Measurements from ENCODE around the gene HCST. TPM values are rescaled to one million over a fixed set of nuclear protein-coding genes. Genes with fewer than 3 reads are reported as not detected.

Gene HCST
- total RNA-seq, 1 experiment from 2014 or later, result not detected

DNA sequence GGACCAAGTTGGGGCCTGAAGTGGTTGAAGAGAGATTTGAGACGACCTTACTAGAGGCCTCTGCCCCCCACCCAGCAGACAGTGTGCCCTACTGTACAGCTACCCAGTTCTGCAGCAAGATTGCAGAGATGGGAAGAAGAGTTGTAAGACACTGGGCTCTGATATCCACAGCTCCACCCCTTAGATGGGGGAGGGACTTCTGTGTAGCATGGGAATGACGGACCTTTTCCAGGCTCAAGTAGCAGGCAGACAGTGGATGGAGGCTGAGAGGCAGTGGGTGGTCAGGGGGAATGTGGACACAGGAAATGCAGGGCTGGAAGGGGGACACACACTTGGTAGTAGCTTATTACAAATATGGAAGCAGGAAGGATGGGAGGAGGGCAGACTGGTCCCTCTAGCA is 46.8 kb downstream of the HCST start:
- DNase-seq (ENCODE audit: low spot score), result no peak
- in situ Hi-C loops (cut with HindIII; ENCODE audit: low sequenced_read_pairs), result no loop called here

Other genes with a start within 250 kb of the HCST start
- gene UPK1A, start 236.0 kb upstream of the HCST start, total RNA-seq (2014; rRNA removed; shearing (Covaris generic)), result 0.62 TPM in 1 of 2 replicates, not detected in the other
- 0.17 TPM in 1 of 2 replicates, not detected in the other for gene ZBTB32, start 198.0 kb upstream of the HCST start, total RNA-seq (2014; rRNA removed; shearing (Covaris generic))
- gene KMT2B, start 184.5 kb upstream of the HCST start, total RNA-seq (2014; rRNA removed; shearing (Covaris generic)), result 2.5 and 4.6 TPM in 2 replicates
- gene IGFLR1, start 160.1 kb upstream of the HCST start, total RNA-seq (2014; rRNA removed; shearing (Covaris generic)), result 4.0 and 9.3 TPM in 2 replicates
- gene U2AF1L4, start 157.1 kb upstream of the HCST start, total RNA-seq (2014; rRNA removed; shearing (Covaris generic)), result 6.3 and 44.4 TPM in 2 replicates
- 63.1 and 65.0 TPM in 2 replicates for gene PSENEN, start 156.9 kb upstream of the HCST start, total RNA-seq (2014; rRNA removed; shearing (Covaris generic))
- gene LIN37, start 154.0 kb upstream of the HCST start, total RNA-seq (2014; rRNA removed; shearing (Covaris generic)), result 0.80 and 9.2 TPM in 2 replicates
- not detected in 2 replicates for gene HSPB6, start 145.5 kb upstream of the HCST start, total RNA-seq (2014; rRNA removed; shearing (Covaris generic))
- gene PROSER3, start 144.4 kb upstream of the HCST start, total RNA-seq (2014; rRNA removed; shearing (Covaris generic)), result 7.9 and 11.9 TPM in 2 replicates
- gene ARHGAP33, start 127.0 kb upstream of the HCST start, total RNA-seq (2014; rRNA removed; shearing (Covaris generic)), result 1.7 and 4.6 TPM in 2 replicates
- gene PRODH2, start 89.7 kb upstream of the HCST start, total RNA-seq (2014; rRNA removed; shearing (Covaris generic)), result not detected in 2 replicates
- gene NPHS1, start 50.0 kb upstream of the HCST start, total RNA-seq (2014; rRNA removed; shearing (Covaris generic)), result 0.18 TPM in 1 of 2 replicates, not detected in the other
- 3.0 and 5.2 TPM in 2 replicates for gene KIRREL2, start 45.6 kb upstream of the HCST start, total RNA-seq (2014; rRNA removed; shearing (Covaris generic))
- gene APLP1, start 34.0 kb upstream of the HCST start, total RNA-seq (2014; rRNA removed; shearing (Covaris generic)), result 121 and 133 TPM in 2 replicates
- 4.1 and 8.4 TPM in 2 replicates for gene NFKBID, start 2.0 kb upstream of the HCST start, total RNA-seq (2014; rRNA removed; shearing (Covaris generic))
- gene TYROBP, start 5.8 kb downstream of the HCST start, total RNA-seq (2014; rRNA removed; shearing (Covaris generic)), result 7.3 TPM in 1 of 2 replicates, not detected in the other
- 6.2 and 15.8 TPM in 2 replicates for gene LRFN3, start 33.8 kb downstream of the HCST start, total RNA-seq (2014; rRNA removed; shearing (Covaris generic))
- gene SDHAF1, start 92.7 kb downstream of the HCST start, total RNA-seq (2014; rRNA removed; shearing (Covaris generic)), result 41.7 and 46.9 TPM in 2 replicates
- 0.37 and 1.1 TPM in 2 replicates for gene SYNE4, start 106.3 kb downstream of the HCST start, total RNA-seq (2014; rRNA removed; shearing (Covaris generic))
- gene ALKBH6, start 111.7 kb downstream of the HCST start, total RNA-seq (2014; rRNA removed; shearing (Covaris generic)), result 28.2 and 39.3 TPM in 2 replicates
- gene CLIP3, start 130.3 kb downstream of the HCST start, total RNA-seq (2014; rRNA removed; shearing (Covaris generic)), result 0.37 TPM in 1 of 2 replicates, not detected in the other
- gene THAP8, start 151.8 kb downstream of the HCST start, total RNA-seq (2014; rRNA removed; shearing (Covaris generic)), result 0.37 and 5.2 TPM in 2 replicates
- 9.7 and 12.9 TPM in 2 replicates for gene WDR62, start 152.4 kb downstream of the HCST start, total RNA-seq (2014; rRNA removed; shearing (Covaris generic))
- not detected in 2 replicates for gene OVOL3, start 208.6 kb downstream of the HCST start, total RNA-seq (2014; rRNA removed; shearing (Covaris generic))
- 120 and 122 TPM in 2 replicates for gene POLR2I, start 212.3 kb downstream of the HCST start, total RNA-seq (2014; rRNA removed; shearing (Covaris generic))
- 314 and 477 TPM in 2 replicates for gene TBCB, start 212.9 kb downstream of the HCST start, total RNA-seq (2014; rRNA removed; shearing (Covaris generic))
- 266 and 370 TPM in 2 replicates for gene CAPNS1, start 237.5 kb downstream of the HCST start, total RNA-seq (2014; rRNA removed; shearing (Covaris generic))
- gene COX7A1, start 249.9 kb downstream of the HCST start, total RNA-seq (2014; rRNA removed; shearing (Covaris generic)), result not detected in 2 replicates